GM19023 (cell line): ENCODE measurements around the gene MRPL55.

Experiments
- ATAC-seq: cut with Tn5 transposase; IDR thresholded peaks from one replicate; pipeline ENCODE4 v1.9.1; 2021; ENCODE audit warnings: mild to moderate bottlenecking, moderate library complexity; ENCODE audit not compliant: unreplicated experiment

The MRPL55 gene

DNA sequence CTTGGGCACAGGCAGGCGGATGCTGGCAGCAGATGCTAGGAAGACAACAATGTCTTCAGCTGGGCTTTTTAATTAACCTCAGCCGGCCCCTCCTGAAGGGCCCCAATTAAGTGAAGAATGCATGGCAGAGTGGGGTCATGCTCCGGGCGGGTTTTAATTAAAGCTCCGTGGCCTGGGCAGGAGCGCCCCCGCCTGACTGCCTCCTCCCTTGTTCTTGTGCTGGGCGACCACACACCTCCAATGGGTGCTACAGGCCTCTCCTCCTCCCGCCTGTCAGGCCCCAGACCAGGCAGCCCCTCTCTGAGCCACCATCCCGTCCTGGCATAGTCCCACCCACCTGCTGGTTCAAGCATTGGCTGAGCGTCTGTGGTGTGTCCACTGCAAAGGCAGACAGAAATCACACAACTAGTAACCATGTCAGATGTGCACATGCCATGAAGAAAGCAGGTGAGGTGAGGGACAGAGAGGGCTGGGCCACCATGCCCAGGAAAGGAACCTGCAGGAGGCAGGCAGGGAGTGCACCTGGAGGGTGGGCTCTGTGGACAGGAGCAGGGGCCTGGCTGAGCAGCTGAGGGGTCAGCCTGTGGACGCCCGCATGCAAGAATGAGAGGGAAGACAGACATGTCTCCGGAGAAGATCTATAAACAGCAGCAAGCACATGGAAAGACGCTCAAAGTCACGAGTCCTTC is 35.1 kb downstream of the MRPL55 start:
- ATAC-seq = no peak

GRCh38 chr1:228073061-228073856 is 35.8 kb downstream of the MRPL55 start:
- no peak for ATAC-seq

DNA sequence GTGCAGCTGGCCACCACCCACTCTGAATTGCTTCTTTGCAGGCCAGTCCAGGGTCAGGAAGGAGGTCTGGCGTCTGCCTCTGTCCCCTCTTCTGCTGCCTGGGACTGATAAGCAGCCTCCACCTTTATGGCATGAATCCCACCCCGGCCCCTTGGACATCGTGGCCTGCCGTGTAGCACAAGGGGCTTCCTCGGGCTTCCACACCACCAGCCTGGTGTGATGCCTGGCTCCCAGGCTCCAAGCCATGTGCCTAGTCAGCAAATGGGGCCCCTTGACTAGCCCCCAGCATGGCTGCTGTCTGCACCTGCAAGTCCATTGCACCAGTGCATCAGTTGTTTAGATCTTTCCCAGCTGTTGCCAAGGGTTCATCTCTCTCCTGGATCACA is 36.4 kb downstream of the MRPL55 start:
- no peak for ATAC-seq

GRCh38 chr1:228071839-228072657 is 37.1 kb downstream of the MRPL55 start:
- no peak for ATAC-seq

GRCh38 chr1:228070851-228071250 is 38.2 kb downstream of the MRPL55 start:
- ATAC-seq = no peak

- ATAC-seq = no peak
Measured at GRCh38 chr1:228070173-228070572, 38.9 kb downstream of the MRPL55 start.

GRCh38 chr1:228068359-228068758 is 40.7 kb downstream of the MRPL55 start:
- ATAC-seq = no peak

GRCh38 chr1:228066891-228067654 is 42.0 kb downstream of the MRPL55 start:
- no peak for ATAC-seq

GRCh38 chr1:228066416-228066815 is 42.7 kb downstream of the MRPL55 start:
- ATAC-seq = no peak

GRCh38 chr1:228065543-228066347 is 43.4 kb downstream of the MRPL55 start:
- ATAC-seq = no peak

GRCh38 chr1:228064741-228065542 is 44.2 kb downstream of the MRPL55 start:
- ATAC-seq = no peak

GRCh38 chr1:228064296-228064695 is 44.8 kb downstream of the MRPL55 start:
- ATAC-seq = no peak

- ATAC-seq = no peak
Measured at GRCh38 chr1:228063251-228064191, 45.6 kb downstream of the MRPL55 start.

- ATAC-seq = no peak
Measured at GRCh38 chr1:228062812-228063211, 46.3 kb downstream of the MRPL55 start.

- ATAC-seq = no peak
Measured at GRCh38 chr1:228062085-228062791, 46.9 kb downstream of the MRPL55 start.

DNA sequence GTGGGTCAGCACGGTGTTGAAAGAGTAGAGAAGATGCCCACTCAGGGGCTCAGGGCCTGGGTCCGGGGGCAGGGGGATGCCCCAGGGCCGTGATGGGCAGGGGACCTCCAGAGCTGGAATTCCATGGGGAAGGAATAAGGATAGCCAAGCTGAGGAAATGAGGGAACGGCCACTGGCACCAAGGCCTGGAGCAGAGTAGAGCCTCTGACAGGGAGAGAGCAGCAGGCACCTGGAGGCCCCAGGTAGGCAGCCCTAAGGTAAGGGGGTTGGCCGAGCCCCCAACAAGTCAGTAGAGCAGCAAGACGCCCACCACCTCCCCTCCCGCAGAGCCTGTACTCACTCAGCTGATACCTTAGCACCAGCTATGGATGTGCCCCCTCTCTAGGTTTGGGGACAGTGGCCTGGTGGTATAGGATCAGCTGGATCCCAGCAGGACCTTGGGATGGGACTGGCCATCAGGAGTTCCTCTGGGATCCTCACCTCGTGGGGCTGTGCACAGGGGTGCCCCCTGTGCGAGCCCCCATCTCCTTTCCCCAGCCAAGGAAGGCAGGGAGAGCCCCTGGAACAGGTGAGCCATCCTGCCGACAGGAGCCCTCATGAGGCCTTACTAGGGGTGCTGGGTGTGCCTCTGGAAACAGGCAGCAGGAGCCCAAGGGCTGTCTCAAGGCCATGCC is 47.6 kb downstream of the MRPL55 start:
- ATAC-seq = no peak
